ENCODE results near the gene ADARB2.

The ADARB2 gene

DNA sequence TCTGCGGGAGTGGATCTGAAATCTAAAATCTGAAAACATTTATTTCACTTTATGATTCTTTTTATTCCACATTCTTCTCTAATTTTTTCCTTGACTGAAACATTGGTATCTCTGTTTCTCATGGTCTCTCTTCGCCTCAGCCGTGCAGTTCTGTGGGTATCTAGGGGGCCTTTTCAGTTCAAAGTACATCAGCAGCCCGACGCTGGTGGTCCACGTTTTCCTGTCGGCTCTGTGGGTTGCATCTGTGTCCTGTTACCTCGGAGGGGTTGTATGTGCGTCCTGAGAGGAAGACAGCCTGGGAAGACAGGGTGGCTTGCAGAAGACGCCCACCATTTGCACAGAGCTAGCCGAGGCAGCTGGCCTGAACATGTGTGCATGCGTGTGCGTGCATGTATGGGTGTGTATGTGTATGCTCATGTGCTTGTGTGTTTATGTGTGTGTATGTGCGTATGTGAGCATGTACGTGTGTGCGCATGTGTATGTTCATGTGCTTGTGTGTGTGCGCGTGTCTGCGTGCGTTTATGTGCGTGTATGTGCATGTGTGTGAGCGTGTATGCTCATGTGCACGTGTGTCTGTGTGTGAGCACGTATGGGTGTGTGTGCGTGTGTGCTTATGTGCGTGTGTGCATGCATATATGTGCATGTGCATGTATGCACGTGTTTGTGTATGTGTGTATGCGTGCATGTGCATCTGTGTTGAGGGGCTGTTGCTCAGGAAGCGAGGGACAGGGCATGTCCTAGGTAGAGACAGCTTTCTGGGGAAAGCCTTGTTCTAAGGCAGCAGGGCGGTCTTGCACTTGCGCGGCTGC lies 211.8 kb downstream of the ADARB2 start:
- H3K4me3 ChIP-seq (ENCODE audit: low read depth, low read length): no peak overlapping the region
- TF ChIP-seq, protein P1, sequence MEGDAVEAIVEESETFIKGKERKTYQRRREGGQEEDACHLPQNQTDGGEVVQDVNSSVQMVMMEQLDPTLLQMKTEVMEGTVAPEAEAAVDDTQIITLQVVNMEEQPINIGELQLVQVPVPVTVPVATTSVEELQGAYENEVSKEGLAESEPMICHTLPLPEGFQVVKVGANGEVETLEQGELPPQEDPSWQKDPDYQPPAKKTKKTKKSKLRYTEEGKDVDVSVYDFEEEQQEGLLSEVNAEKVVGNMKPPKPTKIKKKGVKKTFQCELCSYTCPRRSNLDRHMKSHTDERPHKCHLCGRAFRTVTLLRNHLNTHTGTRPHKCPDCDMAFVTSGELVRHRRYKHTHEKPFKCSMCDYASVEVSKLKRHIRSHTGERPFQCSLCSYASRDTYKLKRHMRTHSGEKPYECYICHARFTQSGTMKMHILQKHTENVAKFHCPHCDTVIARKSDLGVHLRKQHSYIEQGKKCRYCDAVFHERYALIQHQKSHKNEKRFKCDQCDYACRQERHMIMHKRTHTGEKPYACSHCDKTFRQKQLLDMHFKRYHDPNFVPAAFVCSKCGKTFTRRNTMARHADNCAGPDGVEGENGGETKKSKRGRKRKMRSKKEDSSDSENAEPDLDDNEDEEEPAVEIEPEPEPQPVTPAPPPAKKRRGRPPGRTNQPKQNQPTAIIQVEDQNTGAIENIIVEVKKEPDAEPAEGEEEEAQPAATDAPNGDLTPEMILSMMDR (IDR thresholded peaks at IDR 0.05; ENCODE audit: low read depth, low read length): no peak

DNA sequence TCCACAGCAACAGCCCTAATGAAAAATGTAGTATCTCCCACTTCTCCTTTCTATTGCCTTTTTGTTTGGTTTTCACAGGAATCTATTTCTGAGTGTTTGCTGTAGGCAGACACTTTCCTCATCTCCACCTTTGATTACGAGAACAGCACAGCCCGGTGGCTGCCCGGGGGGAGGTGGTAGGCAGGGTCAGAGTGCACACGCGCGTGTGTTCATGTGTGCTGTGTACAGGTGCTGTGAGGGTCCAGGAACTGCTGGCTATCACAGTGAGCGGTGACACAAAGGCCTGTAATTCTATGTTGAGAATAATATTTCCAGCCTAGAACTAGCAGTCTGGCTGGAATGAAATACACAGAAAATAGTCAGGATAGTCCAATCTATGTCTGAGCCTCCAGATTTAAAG lies 212.8 kb downstream of the ADARB2 start:
- TF ChIP-seq, protein P1 (IDR thresholded peaks at IDR 0.05; ENCODE audit: low read depth, low read length): no peak
- no peak overlapping the region for H3K4me3 ChIP-seq (ENCODE audit: low read depth, low read length)

DNA sequence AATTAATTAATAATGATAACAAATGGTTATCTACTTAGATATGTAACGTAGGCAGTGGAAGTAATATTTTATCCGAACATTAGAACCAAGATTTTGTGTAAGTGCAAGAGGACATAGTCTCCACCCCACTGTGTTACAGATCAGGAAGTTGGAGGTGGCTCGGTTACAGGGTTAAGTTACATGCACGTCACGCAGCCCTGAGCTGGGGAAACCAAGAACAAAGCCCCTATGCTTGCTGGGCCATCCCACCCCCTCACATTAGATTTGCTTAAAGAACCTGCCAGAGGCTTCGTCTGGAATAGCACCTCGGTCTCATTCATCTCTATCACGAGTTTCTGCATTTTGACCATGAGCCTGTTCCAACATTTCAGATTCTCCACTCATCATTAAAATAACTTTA lies 214.1 kb downstream of the ADARB2 start:
- no peak overlapping the region for H3K4me3 ChIP-seq (ENCODE audit: low read depth, low read length)
- TF ChIP-seq, protein P1 (IDR thresholded peaks at IDR 0.05; ENCODE audit: low read depth, low read length): no peak

DNA sequence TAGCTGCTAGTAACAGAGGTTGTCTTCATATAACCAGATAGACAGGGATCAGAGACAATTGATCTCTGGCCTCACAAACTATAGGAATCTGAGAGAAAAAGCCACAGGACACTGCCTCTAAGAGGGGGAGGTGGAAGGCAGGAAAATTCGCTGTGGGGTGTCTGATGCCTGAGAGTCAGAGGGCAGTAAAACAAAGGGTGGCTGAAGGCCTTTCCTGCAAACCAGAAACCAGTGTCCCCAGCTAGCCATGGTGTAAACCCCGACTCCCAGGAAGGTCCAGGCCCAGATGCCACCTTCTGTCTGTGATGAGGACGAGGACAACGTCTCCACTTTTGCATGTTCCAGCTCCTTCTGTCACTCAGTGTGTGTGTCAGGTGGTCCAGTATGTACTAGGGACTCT lies 215.1 kb downstream of the ADARB2 start:
- no peak overlapping the region for H3K4me3 ChIP-seq (ENCODE audit: low read depth, low read length)
- TF ChIP-seq, protein P1 (IDR thresholded peaks at IDR 0.05; ENCODE audit: low read depth, low read length): no peak

DNA sequence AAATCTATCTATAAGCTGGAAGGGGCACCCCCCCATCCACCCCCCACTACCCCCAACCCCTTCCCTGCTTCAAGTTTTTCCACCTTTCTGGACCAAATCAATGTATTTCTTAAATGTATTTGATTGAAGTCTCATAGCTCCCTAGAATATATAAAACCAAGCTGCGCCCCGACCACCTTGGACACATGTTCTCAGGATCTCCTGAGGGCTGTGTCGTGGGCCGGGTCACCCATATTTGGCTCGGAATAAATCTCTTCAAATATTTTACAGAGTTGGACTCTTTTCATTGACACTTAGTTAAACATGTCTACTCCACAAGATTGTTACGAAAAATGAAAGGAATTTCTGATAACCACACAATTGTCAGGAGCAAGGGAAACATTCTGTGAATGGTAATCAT lies 215.6 kb downstream of the ADARB2 start:
- H3K4me3 ChIP-seq (ENCODE audit: low read depth, low read length): no peak overlapping the region
- TF ChIP-seq, protein P1 (IDR thresholded peaks at IDR 0.05; ENCODE audit: low read depth, low read length): no peak

DNA sequence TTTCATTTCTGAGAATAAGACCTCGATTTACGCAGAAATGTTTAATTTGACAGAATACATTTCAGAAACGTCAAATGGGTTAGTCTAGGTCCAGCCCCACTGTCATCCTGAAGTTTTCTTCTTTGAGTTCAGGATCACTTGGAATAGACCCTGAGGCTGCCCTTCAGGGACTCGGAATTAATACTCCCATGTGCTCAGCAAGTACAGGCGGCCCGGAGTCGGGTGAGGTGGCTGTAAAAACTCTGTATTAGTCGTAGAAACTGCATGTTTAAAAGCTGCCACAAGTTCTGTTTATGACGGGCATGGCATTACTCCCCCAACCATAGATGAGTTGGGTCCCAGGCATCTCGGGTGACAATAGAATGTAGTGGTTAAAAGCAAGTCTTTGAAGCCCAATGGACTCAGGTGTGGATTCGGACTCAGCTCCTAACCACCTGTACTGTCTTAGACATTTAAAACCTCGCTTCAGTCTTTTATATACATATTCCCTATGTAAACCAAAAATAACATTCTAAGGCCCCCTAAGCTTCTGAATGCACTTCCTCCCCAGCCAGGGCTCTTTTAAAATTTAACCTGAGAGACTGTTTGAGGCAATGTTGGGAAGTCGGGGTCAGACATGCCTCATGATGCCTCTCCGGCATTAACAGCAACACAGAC lies 216.3 kb downstream of the ADARB2 start:
- H3K4me3 ChIP-seq (ENCODE audit: low read depth, low read length): no peak overlapping the region

More for the DNA sequence above, 216.3 kb downstream of the ADARB2 start:
- TF ChIP-seq, protein P1 (IDR thresholded peaks at IDR 0.05; ENCODE audit: low read depth, low read length): no peak
